Left ventricle myocardium inferior (tissue), 1 donor: ENCODE data around the gene RAB4A. TPM values are rescaled to one million over a fixed set of nuclear protein-coding genes. Genes with fewer than 3 reads are reported as not detected.

Source experiments
- DNase-seq: peaks from one replicate; pipeline ENCODE4 v3.0.0-alpha.2; 2020
- H3K27ac ChIP-seq: fragments of 200-600 bp; replicated peaks from 2 replicates; pipeline ENCODE4 v1.8.0; 2021
- H3K27me3 ChIP-seq: fragments of 200-600 bp; 2 replicates; pipeline ENCODE4 v1.8.0; 2021; ENCODE audit warnings: low read depth
- H3K36me3 ChIP-seq: fragments of 200-600 bp; 2 replicates; pipeline ENCODE4 v1.8.0; 2021
- H3K4me1 ChIP-seq: fragments of 200-600 bp; 2 replicates; pipeline ENCODE4 v1.8.0; 2021
- H3K4me3 ChIP-seq: fragments of 200-600 bp; 2 replicates; pipeline ENCODE4 v1.8.0; 2021; ENCODE audit warnings: mild to moderate bottlenecking, moderate library complexity
- H3K9me3 ChIP-seq: fragments of 200-600 bp; replicated peaks from 2 replicates; pipeline ENCODE4 v1.8.0; 2021
- CTCF ChIP-seq: fragments of 200-600 bp; IDR thresholded peaks from 2 replicates; pipeline ENCODE4 v1.8.0; 2021; ENCODE audit warnings: antibody characterized with exemption, mild to moderate bottlenecking, borderline replicate concordance
- intact Hi-C: fragments of 100-400 bp; cut with micrococcal nuclease; formaldehyde crosslinking; loops from one replicate; pipeline ENCODE4 v1.11.0; 2022
- total RNA-seq: library from RNA; stranded (reverse); fragmentation: NEBNext Ultra II Directional; extraction: Animal tissue kit (Norgen Biotek cat#: 25700); gene quantifications from one replicate; pipeline ENCODE4 v1.2.1, GENCODE V29; 2021
- donor health status: DM: no; HTN: yes; CAD: no; lungs with severe emphysema.

Gene RAB4A
- total RNA-seq, 1 donor from 2014 or later: 132 TPM

GRCh38 chr1:229244091-229244490 is 26.8 kb upstream of the RAB4A start:
- TF ChIP-seq CTCF: no peak
- intact Hi-C loops: no loop called here
- Histone ChIP-seq H3K4me1 (no peaks in the 10 kb centered on the region), H3K9me3 (peaks cover 25% of the 10 kb centered on the region), H3K27ac (no peak overlapping the region), H3K36me3 (no peaks in the 10 kb centered on the region), H3K4me3 (no peak overlapping the region), H3K27me3 (no peaks in the 10 kb centered on the region)
- no peak for DNase-seq

- Histone ChIP-seq H3K36me3 (no peaks in the 10 kb centered on the region), H3K27me3 (no peaks in the 10 kb centered on the region), H3K9me3 (peaks cover 22% of the 10 kb centered on the region), H3K4me1 (peaks cover 8% of the 10 kb centered on the region), H3K4me3 (no peak overlapping the region), H3K27ac (no peak overlapping the region)
- intact Hi-C loops: no loop called here
- DNase-seq: no peak
- no peak for TF ChIP-seq CTCF
Observed at GRCh38 chr1:229247871-229248270, 23.0 kb upstream of the RAB4A start.

- H3K27me3 ChIP-seq: no peaks in the 10 kb centered on the region
- no peak for TF ChIP-seq CTCF
Observed at GRCh38 chr1:229248821-229249817, 21.8 kb upstream of the RAB4A start.

GRCh38 chr1:229249854-229250644 is 20.9 kb upstream of the RAB4A start:
- intact Hi-C loops: no loop called here
- Histone ChIP-seq H3K4me1 (peaks cover 8% of the 10 kb centered on the region), H3K4me3 (no peak overlapping the region), H3K27ac (no peak overlapping the region), H3K27me3 (no peaks in the 10 kb centered on the region), H3K9me3 (peaks cover under 1% of the 10 kb centered on the region), H3K36me3 (no peaks in the 10 kb centered on the region)
- DNase-seq: no peak
- no peak for TF ChIP-seq CTCF

More at GRCh38 chr1:229248821-229249817, 21.8 kb upstream of the RAB4A start:
- no peak overlapping the region for H3K4me3 ChIP-seq
- no peak for DNase-seq
- no peak overlapping the region for H3K27ac ChIP-seq
- H3K36me3 ChIP-seq: no peaks in the 10 kb centered on the region
- H3K4me1 ChIP-seq: peaks cover 8% of the 10 kb centered on the region
- intact Hi-C loops: no loop called here
- H3K9me3 ChIP-seq: peaks cover 10% of the 10 kb centered on the region

- peaks cover 8% of the 10 kb centered on the region for H3K4me1 ChIP-seq
- intact Hi-C loops: no loop called here
- no peaks in the 10 kb centered on the region for H3K27me3 ChIP-seq
- H3K27ac ChIP-seq: no peak overlapping the region
- no peak for TF ChIP-seq CTCF
- no peak for DNase-seq
- H3K4me3 ChIP-seq: no peak overlapping the region
- no peaks in the 10 kb centered on the region for H3K9me3 ChIP-seq
- H3K36me3 ChIP-seq: no peaks in the 10 kb centered on the region
Observed at GRCh38 chr1:229251185-229251584, 19.7 kb upstream of the RAB4A start.
